Measurements from ENCODE around the gene ANO7. TPM values are rescaled to one million over a fixed set of nuclear protein-coding genes. Genes with fewer than 3 reads are reported as not detected.

Gene ANO7
- total and polyA plus RNA-seq, 2 of the 13 experiments (the other 11 are each of a cell fraction or from before 2014, with no cell fraction given) = 4.1 to 4.9 TPM

- TF ChIP-seq ZNF18 (CRISPR knock-in tag; IDR thresholded peaks at IDR 0.05; ENCODE audit: insufficient replicate concordance) (peak; percentile 13), ZMYM2 (CRISPR knock-in tag; IDR thresholded peaks at IDR 0.05) (0 out of 2 replicates have a peak, but pooled peaks have one; percentile 65), ZNF670 (CRISPR knock-in tag; IDR thresholded peaks at IDR 0.05; ENCODE audit: borderline replicate concordance) (peak; percentile 73; the same call in 1 of the 2 replicates), IRF2 (CRISPR knock-in tag; IDR thresholded peaks at IDR 0.05) (peak; percentile 82; the same call in 1 of the 2 replicates), ZNF75D (CRISPR knock-in tag; IDR thresholded peaks at IDR 0.05; ENCODE audit: borderline replicate concordance) (no peak), RAD21 (CRISPR knock-in tag; IDR thresholded peaks at IDR 0.05) (peak; percentile 84), MAFF (IDR thresholded peaks at IDR 0.05; ENCODE audit: low read depth, low read length) (no peak), HDAC1 (CRISPR knock-in tag; IDR thresholded peaks at IDR 0.05) (peak; percentile 70), NR2F1 (CRISPR knock-in tag; IDR thresholded peaks at IDR 0.05) (no peak), PHB2 (IDR thresholded peaks at IDR 0.05; ENCODE audit: partially characterized antibody) (no peak), RXRB (CRISPR knock-in tag; IDR thresholded peaks at IDR 0.05; ENCODE audit: borderline replicate concordance) (peak; percentile 46), ZNF556 (CRISPR knock-in tag; IDR thresholded peaks at IDR 0.05; ENCODE audit: borderline replicate concordance) (no peak), SYNCRIP (IDR thresholded peaks at IDR 0.05; ENCODE audit: insufficient read depth, low read depth, low read length) (no peak), KAT7 (CRISPR knock-in tag; IDR thresholded peaks at IDR 0.05; ENCODE audit: borderline replicate concordance) (0 out of 2 replicates have a peak, but pooled peaks have one; percentile 53), SNAI1 (CRISPR knock-in tag; IDR thresholded peaks at IDR 0.05; ENCODE audit: borderline replicate concordance) (0 out of 2 replicates have a peak, but pooled peaks have one; percentile 92), JDP2 (CRISPR knock-in tag; IDR thresholded peaks at IDR 0.05; ENCODE audit: borderline replicate concordance) (no peak), SMAD9 (CRISPR knock-in tag; IDR thresholded peaks at IDR 0.05) (no peak), FOXC1 (CRISPR knock-in tag; IDR thresholded peaks at IDR 0.05; ENCODE audit: borderline replicate concordance) (peak; percentile 66; the same call in 1 of the 2 replicates), ZSCAN22 (CRISPR knock-in tag; IDR thresholded peaks at IDR 0.05) (no peak)
- TF ChIP-seq, protein P1, sequence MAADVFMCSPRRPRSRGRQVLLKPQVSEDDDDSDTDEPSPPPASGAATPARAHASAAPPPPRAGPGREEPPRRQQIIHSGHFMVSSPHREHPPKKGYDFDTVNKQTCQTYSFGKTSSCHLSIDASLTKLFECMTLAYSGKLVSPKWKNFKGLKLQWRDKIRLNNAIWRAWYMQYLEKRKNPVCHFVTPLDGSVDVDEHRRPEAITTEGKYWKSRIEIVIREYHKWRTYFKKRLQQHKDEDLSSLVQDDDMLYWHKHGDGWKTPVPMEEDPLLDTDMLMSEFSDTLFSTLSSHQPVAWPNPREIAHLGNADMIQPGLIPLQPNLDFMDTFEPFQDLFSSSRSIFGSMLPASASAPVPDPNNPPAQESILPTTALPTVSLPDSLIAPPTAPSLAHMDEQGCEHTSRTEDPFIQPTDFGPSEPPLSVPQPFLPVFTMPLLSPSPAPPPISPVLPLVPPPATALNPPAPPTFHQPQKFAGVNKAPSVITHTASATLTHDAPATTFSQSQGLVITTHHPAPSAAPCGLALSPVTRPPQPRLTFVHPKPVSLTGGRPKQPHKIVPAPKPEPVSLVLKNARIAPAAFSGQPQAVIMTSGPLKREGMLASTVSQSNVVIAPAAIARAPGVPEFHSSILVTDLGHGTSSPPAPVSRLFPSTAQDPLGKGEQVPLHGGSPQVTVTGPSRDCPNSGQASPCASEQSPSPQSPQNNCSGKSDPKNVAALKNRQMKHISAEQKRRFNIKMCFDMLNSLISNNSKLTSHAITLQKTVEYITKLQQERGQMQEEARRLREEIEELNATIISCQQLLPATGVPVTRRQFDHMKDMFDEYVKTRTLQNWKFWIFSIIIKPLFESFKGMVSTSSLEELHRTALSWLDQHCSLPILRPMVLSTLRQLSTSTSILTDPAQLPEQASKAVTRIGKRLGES (CRISPR knock-in tag; IDR thresholded peaks at IDR 0.05; ENCODE audit: borderline replicate concordance) = no peak
- TF ChIP-seq, protein P2, sequence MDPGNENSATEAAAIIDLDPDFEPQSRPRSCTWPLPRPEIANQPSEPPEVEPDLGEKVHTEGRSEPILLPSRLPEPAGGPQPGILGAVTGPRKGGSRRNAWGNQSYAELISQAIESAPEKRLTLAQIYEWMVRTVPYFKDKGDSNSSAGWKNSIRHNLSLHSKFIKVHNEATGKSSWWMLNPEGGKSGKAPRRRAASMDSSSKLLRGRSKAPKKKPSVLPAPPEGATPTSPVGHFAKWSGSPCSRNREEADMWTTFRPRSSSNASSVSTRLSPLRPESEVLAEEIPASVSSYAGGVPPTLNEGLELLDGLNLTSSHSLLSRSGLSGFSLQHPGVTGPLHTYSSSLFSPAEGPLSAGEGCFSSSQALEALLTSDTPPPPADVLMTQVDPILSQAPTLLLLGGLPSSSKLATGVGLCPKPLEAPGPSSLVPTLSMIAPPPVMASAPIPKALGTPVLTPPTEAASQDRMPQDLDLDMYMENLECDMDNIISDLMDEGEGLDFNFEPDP (CRISPR knock-in tag; conservative IDR thresholded peaks at IDR 0.05) = no peak
- TF ChIP-seq, protein P3, sequence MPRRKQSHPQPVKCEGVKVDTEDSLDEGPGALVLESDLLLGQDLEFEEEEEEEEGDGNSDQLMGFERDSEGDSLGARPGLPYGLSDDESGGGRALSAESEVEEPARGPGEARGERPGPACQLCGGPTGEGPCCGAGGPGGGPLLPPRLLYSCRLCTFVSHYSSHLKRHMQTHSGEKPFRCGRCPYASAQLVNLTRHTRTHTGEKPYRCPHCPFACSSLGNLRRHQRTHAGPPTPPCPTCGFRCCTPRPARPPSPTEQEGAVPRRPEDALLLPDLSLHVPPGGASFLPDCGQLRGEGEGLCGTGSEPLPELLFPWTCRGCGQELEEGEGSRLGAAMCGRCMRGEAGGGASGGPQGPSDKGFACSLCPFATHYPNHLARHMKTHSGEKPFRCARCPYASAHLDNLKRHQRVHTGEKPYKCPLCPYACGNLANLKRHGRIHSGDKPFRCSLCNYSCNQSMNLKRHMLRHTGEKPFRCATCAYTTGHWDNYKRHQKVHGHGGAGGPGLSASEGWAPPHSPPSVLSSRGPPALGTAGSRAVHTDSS (CRISPR knock-in tag; conservative IDR thresholded peaks at IDR 0.05) = 0 out of 2 replicates have a peak, but pooled peaks have one; percentile 22
Observed at GRCh38 chr2:241149925-241150659, 38.4 kb upstream of the ANO7 start, which contains the start of gene PPP1R7 (continued).
